GM13977 (cell line): ENCODE measurements around the gene VPS37D.
"Not testable (repeated sequence)": the region's sequence is repeated elsewhere in the genome, so short reads cannot be mapped to it uniquely, and the experiment has no call there.

Experiments
- DNase-seq: peaks from one replicate; pipeline ENCODE4 v3.0.0; 2012; ENCODE audit warnings: low spot score
- CTCF ChIP-seq: IDR thresholded peaks from 2 replicates; pipeline ENCODE4 v1.5.1; 2012; ENCODE audit warnings: mild to moderate bottlenecking, control low read depth; ENCODE audit not compliant: insufficient read depth; ENCODE audit errors: extremely low read depth, missing control alignments
- in situ Hi-C: fragments of 300-500 bp; cut with MboI; formaldehyde crosslinking; loops from one replicate; pipeline ENCODE4 v1.12.0; 2022; ENCODE audit warnings: low sequenced_read_pairs, low pct_unique_long_range_greater_than_20kb, mixed read lengths, inconsistent platforms; ENCODE audit not compliant: unreplicated experiment

VPS37D gene

GRCh38 chr7:73719806-73720169 is 52.2 kb downstream of the VPS37D start:
- TF ChIP-seq CTCF: no peak
- in situ Hi-C loops: no loop called here

GRCh38 chr7:73720443-73720842 is 52.8 kb downstream of the VPS37D start:
- in situ Hi-C loops, DNase-seq: not testable (repeated sequence)

More at GRCh38 chr7:73719806-73720169, 52.2 kb downstream of the VPS37D start:
- DNase-seq: no peak

GRCh38 chr7:73721377-73721817 is 53.8 kb downstream of the VPS37D start:
- no peak for TF ChIP-seq CTCF
- no peak for DNase-seq

More at GRCh38 chr7:73721377-73721817, 53.8 kb downstream of the VPS37D start:
- in situ Hi-C loops: no loop called here
